ENCODE data around the gene CCNQ.

The CCNQ gene

GRCh38 chrX:153626863-153627674 lies 28.1 kb upstream of the CCNQ start:
- TF ChIP-seq BACH2 (CRISPR knock-in tag; IDR thresholded peaks at IDR 0.05; ENCODE audit: borderline replicate concordance) = no peak
- TF ChIP-seq TOX (CRISPR knock-in tag; IDR thresholded peaks at IDR 0.05; ENCODE audit: borderline replicate concordance) = no peak
- TF ChIP-seq ZC3H10 (CRISPR knock-in tag; IDR thresholded peaks at IDR 0.05) = no peak
- TF ChIP-seq TCF4 (CRISPR knock-in tag; IDR thresholded peaks at IDR 0.05; ENCODE audit: borderline replicate concordance) = no peak
- no peak for TF ChIP-seq RARB (CRISPR knock-in tag; IDR thresholded peaks at IDR 0.05)
- no peak for TF ChIP-seq ZFP3 (CRISPR knock-in tag; IDR thresholded peaks at IDR 0.05)
- no peak; the same call in 2 of the 3 replicates for ATAC-seq

GRCh38 chrX:153626025-153626633 lies 27.2 kb upstream of the CCNQ start:
- TF ChIP-seq ZFP3 (CRISPR knock-in tag; IDR thresholded peaks at IDR 0.05) = no peak
- no peak for TF ChIP-seq ZFP30 (CRISPR knock-in tag; IDR thresholded peaks at IDR 0.05)
- TF ChIP-seq ZNF8 (CRISPR knock-in tag; IDR thresholded peaks at IDR 0.05) = no peak
- TF ChIP-seq TSHZ2 (CRISPR knock-in tag; IDR thresholded peaks at IDR 0.05) = no peak
- no peak for TF ChIP-seq ESRRG (CRISPR knock-in tag; IDR thresholded peaks at IDR 0.05)
- no peak for TF ChIP-seq OSR1 (CRISPR knock-in tag; IDR thresholded peaks at IDR 0.05)
- TF ChIP-seq ZNF565 (CRISPR knock-in tag; conservative IDR thresholded peaks at IDR 0.05; ENCODE audit: low read depth) = no peak
- TF ChIP-seq TOX (CRISPR knock-in tag; IDR thresholded peaks at IDR 0.05; ENCODE audit: borderline replicate concordance) = no peak
- TF ChIP-seq POU6F1 (CRISPR knock-in tag; IDR thresholded peaks at IDR 0.05; ENCODE audit: borderline replicate concordance, low read depth) = no peak
- TF ChIP-seq CREB5 (CRISPR knock-in tag; IDR thresholded peaks at IDR 0.05; ENCODE audit: low read depth) = no peak
- no peak for TF ChIP-seq RARB (CRISPR knock-in tag; IDR thresholded peaks at IDR 0.05)
- no peak for TF ChIP-seq ISL1 (CRISPR knock-in tag; IDR thresholded peaks at IDR 0.05)
- no peak; the same call in 1 of the 3 replicates for ATAC-seq

- TF ChIP-seq ISL1 (CRISPR knock-in tag; IDR thresholded peaks at IDR 0.05) (no peak), ARNTL (CRISPR knock-in tag; IDR thresholded peaks at IDR 0.05; ENCODE audit: borderline replicate concordance, low read depth) (no peak), BACH2 (CRISPR knock-in tag; IDR thresholded peaks at IDR 0.05; ENCODE audit: borderline replicate concordance) (no peak), TSHZ2 (CRISPR knock-in tag; IDR thresholded peaks at IDR 0.05) (no peak), ZFP30 (CRISPR knock-in tag; IDR thresholded peaks at IDR 0.05) (no peak), TCF4 (CRISPR knock-in tag; IDR thresholded peaks at IDR 0.05; ENCODE audit: borderline replicate concordance) (no peak), ZNF70 (CRISPR knock-in tag; IDR thresholded peaks at IDR 0.05) (no peak), PATZ1 (CRISPR knock-in tag; IDR thresholded peaks at IDR 0.05; ENCODE audit: borderline replicate concordance) (no peak), CSDC2 (CRISPR knock-in tag; IDR thresholded peaks at IDR 0.05) (no peak), POU6F1 (CRISPR knock-in tag; IDR thresholded peaks at IDR 0.05; ENCODE audit: borderline replicate concordance, low read depth) (no peak), ZFP3 (CRISPR knock-in tag; IDR thresholded peaks at IDR 0.05) (no peak), ZNF565 (CRISPR knock-in tag; conservative IDR thresholded peaks at IDR 0.05; ENCODE audit: low read depth) (no peak), OSR1 (CRISPR knock-in tag; IDR thresholded peaks at IDR 0.05) (no peak), CREB5 (CRISPR knock-in tag; IDR thresholded peaks at IDR 0.05; ENCODE audit: low read depth) (no peak)
- ATAC-seq = no peak
Measured at GRCh38 chrX:153625271-153626024, 26.5 kb upstream of the CCNQ start.
